Liver (tissue), 9 donors: Measurements from ENCODE around the gene PNPLA1. TPM values are rescaled to one million over a fixed set of nuclear protein-coding genes. Genes with fewer than 3 reads are reported as not detected.

ENCODE experiments used
- DNase-seq: peaks from one replicate; pipeline ENCODE4 v3.0.0-alpha.2; 2017; ENCODE audit warnings: low spot score
- H3K27ac ChIP-seq, 2 donors: one replicate each; pipeline ENCODE4 v1.7.0; 2013; ENCODE audit warnings: inconsistent platforms in 2 of 2, low read length in 2 of 2, control low read depth in 1 of 2, low read depth in 1 of 2, mild to moderate bottlenecking in 1 of 2
- H3K27me3 ChIP-seq, 4 donors: one replicate each; pipeline versions ENCODE4 v1.6.1 to v1.7.0; 2013; ENCODE audit warnings: low read length in 3 of 4, inconsistent platforms in 1 of 4, mild to moderate bottlenecking in 1 of 4, moderate library complexity in 1 of 4; ENCODE audit not compliant: control insufficient read depth in 4 of 4, insufficient read depth in 4 of 4
- H3K36me3 ChIP-seq, 4 donors: one replicate each; pipeline versions ENCODE4 v1.6.1 to v1.7.0; 2013; ENCODE audit warnings: low read length in 3 of 4, mild to moderate bottlenecking in 3 of 4, low read depth in 1 of 4, moderate library complexity in 1 of 4; ENCODE audit not compliant: control insufficient read depth in 4 of 4, insufficient read depth in 3 of 4
- H3K4me1 ChIP-seq, 4 donors: one replicate each; pipeline versions ENCODE4 v1.6.1 to v1.7.0; 2013; ENCODE audit warnings: low read length in 3 of 4, mild to moderate bottlenecking in 3 of 4, moderate library complexity in 1 of 4; ENCODE audit not compliant: control insufficient read depth in 4 of 4, insufficient read depth in 4 of 4
- H3K4me3 ChIP-seq, 3 donors: one replicate each; pipeline versions ENCODE4 v1.6.1 to v1.7.0; 2013; ENCODE audit warnings: low read length in 3 of 3, control low read depth in 1 of 3, low read depth in 1 of 3, mild to moderate bottlenecking in 1 of 3
- H3K9ac ChIP-seq, 2 donors: one replicate each; pipeline ENCODE4 v1.7.0; 2013; ENCODE audit warnings: low read length in 2 of 2, mild to moderate bottlenecking in 2 of 2, moderate library complexity in 2 of 2, control low read depth in 1 of 2, low read depth in 1 of 2
- H3K9me3 ChIP-seq, 4 donors: one replicate each; pipeline versions ENCODE4 v1.6.1 to v1.7.0; 2013; ENCODE audit warnings: low read length in 3 of 4; ENCODE audit not compliant: control insufficient read depth in 4 of 4
- EGR1 ChIP-seq, 2 donors: IDR thresholded peaks; 2 replicates each; pipeline ENCODE4 v1.6.1; 2016 to 2018; ENCODE audit warnings: antibody characterized with exemption in 2 of 2, low read depth in 2 of 2
- FOXA1 ChIP-seq: IDR thresholded peaks from 2 replicates; pipeline ENCODE4 v1.6.1; 2016; ENCODE audit warnings: antibody characterized with exemption
- FOXA2 ChIP-seq: IDR thresholded peaks from 2 replicates; pipeline ENCODE4 v1.6.1; 2016; ENCODE audit warnings: antibody characterized with exemption
- GABPA ChIP-seq, 2 donors: IDR thresholded peaks in 1 of 2; conservative IDR thresholded peaks in 1 of 2; 2 replicates each; pipeline ENCODE4 v1.6.1; 2016; ENCODE audit warnings: antibody characterized with exemption in 2 of 2, mild to moderate bottlenecking in 1 of 2, moderate library complexity in 1 of 2
- HNF4A ChIP-seq, 2 donors: conservative IDR thresholded peaks; 2 replicates each; pipeline ENCODE4 v1.6.1; 2016; ENCODE audit warnings: antibody characterized with exemption in 2 of 2, mild to moderate bottlenecking in 2 of 2
- HNF4G ChIP-seq: IDR thresholded peaks from 2 replicates; pipeline ENCODE4 v1.6.1; 2016; ENCODE audit warnings: antibody characterized with exemption
- JUND ChIP-seq, 2 donors: IDR thresholded peaks; 2 replicates each; pipeline ENCODE4 v1.6.1; 2016; ENCODE audit warnings: antibody characterized with exemption in 2 of 2
- NR2F2 ChIP-seq: IDR thresholded peaks from 2 replicates; pipeline ENCODE4 v1.6.1; 2016; ENCODE audit warnings: antibody characterized with exemption
- RAD21 ChIP-seq, 2 donors: IDR thresholded peaks; 2 replicates each; pipeline ENCODE4 v1.6.1; 2016; ENCODE audit warnings: antibody characterized with exemption in 2 of 2, mild to moderate bottlenecking in 2 of 2
- RXRA ChIP-seq, 2 donors: IDR thresholded peaks; 2 replicates each; pipeline ENCODE4 v1.6.1; 2017 to 2018; ENCODE audit warnings: antibody characterized with exemption in 2 of 2, mild to moderate bottlenecking in 1 of 2
- SP1 ChIP-seq: IDR thresholded peaks from 2 replicates; pipeline ENCODE4 v1.6.1; 2018; ENCODE audit warnings: antibody characterized with exemption, mild to moderate bottlenecking
- TAF1 ChIP-seq: conservative IDR thresholded peaks from 2 replicates; pipeline ENCODE4 v1.6.1; 2016; ENCODE audit warnings: antibody characterized with exemption, mild to moderate bottlenecking
- YY1 ChIP-seq: IDR thresholded peaks from 2 replicates; pipeline ENCODE4 v1.6.1; 2016; ENCODE audit warnings: antibody characterized with exemption, mild to moderate bottlenecking
- WGBS: extraction: QIAGEN DNeasy Blood & Tissue Kit; methylation state at CpG from one replicate; pipeline ENCODE4 v1.1.7; 2013; 5-methylcytosine and 5-hydroxymethylcytosine counted together
- polyA plus RNA-seq, 2 donors: library from polyadenylated mRNA; stranded (reverse) in 1 of 2; unstranded in 1 of 2; fragments of 200-250 nt in 1 of 2; fragments of >200 nt in 1 of 2; fragmentation: Nextera tagmentation in 1 of 2; extraction: Ambion mirVana in 1 of 2; gene quantifications; one replicate each; pipeline versions ENCODE4 v1.2.1 to v1.2.3, GENCODE V29; 2013 to 2015
- total RNA-seq, 2 donors: library from RNA; depleted of rRNA; stranded (reverse); fragments of >200 nt; gene quantifications; one replicate each; pipeline ENCODE4 v1.2.3, GENCODE V29; 2014
- TF ChIP-seq, protein P1 (sequence below): IDR thresholded peaks from 2 replicates; pipeline ENCODE4 v1.6.1; 2016; ENCODE audit warnings: antibody characterized with exemption
- TF ChIP-seq, protein P2 (sequence below): IDR thresholded peaks from 2 replicates; pipeline ENCODE4 v1.6.1; 2016; ENCODE audit warnings: antibody characterized with exemption
- TF ChIP-seq, protein P3 (sequence below): fragments of 150-350 bp; IDR thresholded peaks from 2 replicates; pipeline ENCODE4 v1.5.1; 2017; ENCODE audit warnings: improper control_type of control experiment, low read depth, low read length; ENCODE audit not compliant: missing input control
- TF ChIP-seq, protein P4 (sequence below): IDR thresholded peaks from 2 replicates; pipeline ENCODE4 v1.6.1; 2016; ENCODE audit warnings: antibody characterized with exemption
- TF ChIP-seq, protein P5 (sequence below): IDR thresholded peaks from 2 replicates; pipeline ENCODE4 v1.6.1; 2016; ENCODE audit warnings: antibody characterized with exemption, mild to moderate bottlenecking
- donor health status: healthy.
- donor health status: healthy.
- donor health status: healthy.
- donor health status: healthy.
- donor health status: healthy.

PNPLA1 gene
- total and polyA plus RNA-seq, 4 donors: 0.07 to 0.14 (median 0.08) TPM; not detected in 1

DNA sequence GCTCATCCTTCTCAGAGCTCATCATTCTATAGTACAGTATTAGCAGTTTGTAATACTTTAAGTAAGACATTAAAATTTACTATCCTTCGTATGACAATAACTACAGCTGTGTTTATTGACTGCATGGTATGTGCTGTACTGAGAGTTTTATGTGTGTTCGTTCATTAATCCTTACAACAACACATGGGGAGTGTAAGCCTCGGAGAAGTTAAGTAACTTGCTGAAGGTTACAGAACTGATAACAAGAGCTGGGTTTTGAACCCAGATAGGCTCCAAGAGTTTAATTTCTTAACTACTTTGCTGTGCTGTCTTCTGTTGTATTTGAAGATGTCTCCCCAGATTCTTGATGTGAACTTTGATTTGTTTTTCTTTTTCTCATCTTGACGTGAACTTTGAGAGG, 49.6 kb upstream of the PNPLA1 start:
- DNase-seq: no peak
- no peaks in the 10 kb centered on the region for H3K9me3 ChIP-seq
- H3K9ac ChIP-seq: no peak overlapping the region
- WGBS: 81% methylated on average over 4 of the region's 4 CpGs
- H3K4me1 ChIP-seq: no peaks in the 10 kb centered on the region
- no peaks in the 10 kb centered on the region for H3K27me3 ChIP-seq
- TF ChIP-seq, protein P1, sequence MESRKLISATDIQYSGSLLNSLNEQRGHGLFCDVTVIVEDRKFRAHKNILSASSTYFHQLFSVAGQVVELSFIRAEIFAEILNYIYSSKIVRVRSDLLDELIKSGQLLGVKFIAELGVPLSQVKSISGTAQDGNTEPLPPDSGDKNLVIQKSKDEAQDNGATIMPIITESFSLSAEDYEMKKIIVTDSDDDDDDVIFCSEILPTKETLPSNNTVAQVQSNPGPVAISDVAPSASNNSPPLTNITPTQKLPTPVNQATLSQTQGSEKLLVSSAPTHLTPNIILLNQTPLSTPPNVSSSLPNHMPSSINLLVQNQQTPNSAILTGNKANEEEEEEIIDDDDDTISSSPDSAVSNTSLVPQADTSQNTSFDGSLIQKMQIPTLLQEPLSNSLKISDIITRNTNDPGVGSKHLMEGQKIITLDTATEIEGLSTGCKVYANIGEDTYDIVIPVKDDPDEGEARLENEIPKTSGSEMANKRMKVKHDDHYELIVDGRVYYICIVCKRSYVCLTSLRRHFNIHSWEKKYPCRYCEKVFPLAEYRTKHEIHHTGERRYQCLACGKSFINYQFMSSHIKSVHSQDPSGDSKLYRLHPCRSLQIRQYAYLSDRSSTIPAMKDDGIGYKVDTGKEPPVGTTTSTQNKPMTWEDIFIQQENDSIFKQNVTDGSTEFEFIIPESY: no peak
- TF ChIP-seq SP1 (no peak), TAF1 (no peak), JUND (IDR thresholded peaks at IDR 0.05) (no peak), RXRA (IDR thresholded peaks at IDR 0.05) (no peak), NR2F2 (no peak), GABPA (IDR thresholded peaks at IDR 0.05 in 1 of 2, conservative IDR thresholded peaks at IDR 0.05 in 1 of 2) (no peak), HNF4A (conservative IDR thresholded peaks at IDR 0.05) (no peak)
- TF ChIP-seq, protein P2, sequence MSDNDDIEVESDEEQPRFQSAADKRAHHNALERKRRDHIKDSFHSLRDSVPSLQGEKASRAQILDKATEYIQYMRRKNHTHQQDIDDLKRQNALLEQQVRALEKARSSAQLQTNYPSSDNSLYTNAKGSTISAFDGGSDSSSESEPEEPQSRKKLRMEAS: no peak
- TF ChIP-seq, protein P3, sequence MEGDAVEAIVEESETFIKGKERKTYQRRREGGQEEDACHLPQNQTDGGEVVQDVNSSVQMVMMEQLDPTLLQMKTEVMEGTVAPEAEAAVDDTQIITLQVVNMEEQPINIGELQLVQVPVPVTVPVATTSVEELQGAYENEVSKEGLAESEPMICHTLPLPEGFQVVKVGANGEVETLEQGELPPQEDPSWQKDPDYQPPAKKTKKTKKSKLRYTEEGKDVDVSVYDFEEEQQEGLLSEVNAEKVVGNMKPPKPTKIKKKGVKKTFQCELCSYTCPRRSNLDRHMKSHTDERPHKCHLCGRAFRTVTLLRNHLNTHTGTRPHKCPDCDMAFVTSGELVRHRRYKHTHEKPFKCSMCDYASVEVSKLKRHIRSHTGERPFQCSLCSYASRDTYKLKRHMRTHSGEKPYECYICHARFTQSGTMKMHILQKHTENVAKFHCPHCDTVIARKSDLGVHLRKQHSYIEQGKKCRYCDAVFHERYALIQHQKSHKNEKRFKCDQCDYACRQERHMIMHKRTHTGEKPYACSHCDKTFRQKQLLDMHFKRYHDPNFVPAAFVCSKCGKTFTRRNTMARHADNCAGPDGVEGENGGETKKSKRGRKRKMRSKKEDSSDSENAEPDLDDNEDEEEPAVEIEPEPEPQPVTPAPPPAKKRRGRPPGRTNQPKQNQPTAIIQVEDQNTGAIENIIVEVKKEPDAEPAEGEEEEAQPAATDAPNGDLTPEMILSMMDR: no peak
- H3K36me3 ChIP-seq: peaks cover 6 to 71% (median 54%) of the 10 kb centered on the region in 4 donors
- no peak overlapping the region for H3K27ac ChIP-seq
- no peak overlapping the region for H3K4me3 ChIP-seq

DNA sequence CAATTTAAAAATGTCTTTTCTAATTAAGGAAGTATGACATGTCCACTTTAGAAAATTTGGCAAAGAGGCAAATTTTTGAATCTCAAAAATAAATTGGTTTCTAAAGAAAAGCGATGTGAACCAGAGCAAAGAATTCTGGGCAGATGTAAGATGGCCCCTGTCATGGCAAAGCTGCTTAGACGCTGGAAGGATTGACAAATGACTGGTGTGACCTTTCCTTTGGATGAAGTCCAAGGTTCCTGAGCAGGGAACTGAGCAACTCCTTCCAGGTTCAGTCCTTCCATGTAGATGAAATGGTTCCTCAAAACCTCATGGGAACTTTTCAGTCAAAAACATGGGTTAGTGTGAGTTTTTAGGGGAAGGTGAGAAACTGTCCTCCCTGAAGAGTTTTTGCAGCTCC, 48.2 kb upstream of the PNPLA1 start:
- Histone ChIP-seq H3K9ac (no peak overlapping the region), H3K27ac (no peak overlapping the region), H3K4me1 (no peaks in the 10 kb centered on the region), H3K36me3 (peaks cover 9 to 64% (median 53%) of the 10 kb centered on the region in 4 donors), H3K9me3 (no peaks in the 10 kb centered on the region), H3K4me3 (no peak overlapping the region), H3K27me3 (no peaks in the 10 kb centered on the region)
- TF ChIP-seq, protein P3: no peak
- TF ChIP-seq RXRA (IDR thresholded peaks at IDR 0.05) (no peak), RAD21 (IDR thresholded peaks at IDR 0.05) (no peak), FOXA2 (no peak), HNF4G (no peak), TAF1 (no peak), GABPA (IDR thresholded peaks at IDR 0.05 in 1 of 2, conservative IDR thresholded peaks at IDR 0.05 in 1 of 2) (no peak), FOXA1 (no peak), EGR1 (IDR thresholded peaks at IDR 0.05; ENCODE audit: low read depth in 2 of 2) (no peak), SP1 (no peak), YY1 (no peak), NR2F2 (no peak), HNF4A (conservative IDR thresholded peaks at IDR 0.05) (no peak), JUND (IDR thresholded peaks at IDR 0.05) (no peak)
- TF ChIP-seq, protein P2: no peak
- TF ChIP-seq, protein P1: no peak
- TF ChIP-seq, protein P4, sequence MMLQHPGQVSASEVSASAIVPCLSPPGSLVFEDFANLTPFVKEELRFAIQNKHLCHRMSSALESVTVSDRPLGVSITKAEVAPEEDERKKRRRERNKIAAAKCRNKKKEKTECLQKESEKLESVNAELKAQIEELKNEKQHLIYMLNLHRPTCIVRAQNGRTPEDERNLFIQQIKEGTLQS: no peak
- TF ChIP-seq, protein P5, sequence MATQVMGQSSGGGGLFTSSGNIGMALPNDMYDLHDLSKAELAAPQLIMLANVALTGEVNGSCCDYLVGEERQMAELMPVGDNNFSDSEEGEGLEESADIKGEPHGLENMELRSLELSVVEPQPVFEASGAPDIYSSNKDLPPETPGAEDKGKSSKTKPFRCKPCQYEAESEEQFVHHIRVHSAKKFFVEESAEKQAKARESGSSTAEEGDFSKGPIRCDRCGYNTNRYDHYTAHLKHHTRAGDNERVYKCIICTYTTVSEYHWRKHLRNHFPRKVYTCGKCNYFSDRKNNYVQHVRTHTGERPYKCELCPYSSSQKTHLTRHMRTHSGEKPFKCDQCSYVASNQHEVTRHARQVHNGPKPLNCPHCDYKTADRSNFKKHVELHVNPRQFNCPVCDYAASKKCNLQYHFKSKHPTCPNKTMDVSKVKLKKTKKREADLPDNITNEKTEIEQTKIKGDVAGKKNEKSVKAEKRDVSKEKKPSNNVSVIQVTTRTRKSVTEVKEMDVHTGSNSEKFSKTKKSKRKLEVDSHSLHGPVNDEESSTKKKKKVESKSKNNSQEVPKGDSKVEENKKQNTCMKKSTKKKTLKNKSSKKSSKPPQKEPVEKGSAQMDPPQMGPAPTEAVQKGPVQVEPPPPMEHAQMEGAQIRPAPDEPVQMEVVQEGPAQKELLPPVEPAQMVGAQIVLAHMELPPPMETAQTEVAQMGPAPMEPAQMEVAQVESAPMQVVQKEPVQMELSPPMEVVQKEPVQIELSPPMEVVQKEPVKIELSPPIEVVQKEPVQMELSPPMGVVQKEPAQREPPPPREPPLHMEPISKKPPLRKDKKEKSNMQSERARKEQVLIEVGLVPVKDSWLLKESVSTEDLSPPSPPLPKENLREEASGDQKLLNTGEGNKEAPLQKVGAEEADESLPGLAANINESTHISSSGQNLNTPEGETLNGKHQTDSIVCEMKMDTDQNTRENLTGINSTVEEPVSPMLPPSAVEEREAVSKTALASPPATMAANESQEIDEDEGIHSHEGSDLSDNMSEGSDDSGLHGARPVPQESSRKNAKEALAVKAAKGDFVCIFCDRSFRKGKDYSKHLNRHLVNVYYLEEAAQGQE: no peak
- 63% methylated on average over 2 of the region's 2 CpGs for WGBS
- DNase-seq: no peak
